ENCODE measurements around the gene SLC25A1. TPM values are rescaled to one million over a fixed set of nuclear protein-coding genes. Genes with fewer than 3 reads are reported as not detected.

SLC25A1 gene
- total RNA-seq, 2 experiments from 2014 or later, result 56.4 to 57.6 TPM

DNA sequence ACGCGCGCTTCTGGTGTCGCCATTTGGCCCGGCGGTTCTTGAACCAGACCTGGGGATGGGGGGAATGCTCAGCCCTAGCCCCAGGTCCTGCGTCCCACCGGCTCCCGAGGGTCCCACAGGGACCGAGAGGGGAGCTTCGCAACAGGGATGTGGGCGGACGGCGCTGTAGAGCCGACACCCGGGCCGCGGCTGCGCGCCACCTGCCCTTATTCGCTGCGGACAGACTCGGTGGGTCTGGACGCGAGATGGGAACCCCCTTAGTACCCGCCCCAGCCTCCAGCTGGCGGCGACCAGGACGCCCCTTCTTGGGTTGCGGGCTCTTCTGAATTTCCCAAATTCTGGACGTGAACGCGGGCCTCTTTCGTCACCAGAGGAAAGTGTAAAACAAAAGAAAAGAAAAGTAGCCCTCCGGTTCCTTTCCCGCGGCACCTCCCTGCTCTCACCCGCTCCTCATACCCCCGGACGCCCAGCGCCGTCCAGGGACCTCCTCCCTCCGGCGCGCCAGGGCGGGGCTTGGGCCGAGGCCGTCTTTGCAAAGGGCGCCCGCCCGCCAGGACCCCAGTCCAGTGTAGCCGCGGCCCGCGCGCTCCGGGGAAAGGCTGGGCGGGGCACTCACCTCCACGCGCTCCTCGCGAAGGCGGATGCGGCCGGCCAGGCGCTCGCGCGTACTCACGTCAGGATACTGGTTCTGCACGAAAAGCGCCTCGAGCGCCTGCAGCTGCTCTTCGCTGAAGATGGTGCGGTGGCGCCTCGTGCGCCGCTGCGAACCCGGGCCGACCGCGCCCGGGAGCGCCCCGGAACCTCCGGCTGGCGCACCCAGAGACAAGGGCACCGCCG, 29.3 kb downstream of the SLC25A1 start:
- CTCF ChIA-PET, result no interaction called here
- peaks cover 6% of the 10 kb centered on the region for H3K4me1 Mint-ChIP-seq (ENCODE audit: low read depth)
- ATAC-seq (peak; percentile 14), DNase-seq (peak; percentile 52)
- peaks cover 28% of the 10 kb centered on the region for H3K27me3 Mint-ChIP-seq
- TF ChIP-seq, protein P1, sequence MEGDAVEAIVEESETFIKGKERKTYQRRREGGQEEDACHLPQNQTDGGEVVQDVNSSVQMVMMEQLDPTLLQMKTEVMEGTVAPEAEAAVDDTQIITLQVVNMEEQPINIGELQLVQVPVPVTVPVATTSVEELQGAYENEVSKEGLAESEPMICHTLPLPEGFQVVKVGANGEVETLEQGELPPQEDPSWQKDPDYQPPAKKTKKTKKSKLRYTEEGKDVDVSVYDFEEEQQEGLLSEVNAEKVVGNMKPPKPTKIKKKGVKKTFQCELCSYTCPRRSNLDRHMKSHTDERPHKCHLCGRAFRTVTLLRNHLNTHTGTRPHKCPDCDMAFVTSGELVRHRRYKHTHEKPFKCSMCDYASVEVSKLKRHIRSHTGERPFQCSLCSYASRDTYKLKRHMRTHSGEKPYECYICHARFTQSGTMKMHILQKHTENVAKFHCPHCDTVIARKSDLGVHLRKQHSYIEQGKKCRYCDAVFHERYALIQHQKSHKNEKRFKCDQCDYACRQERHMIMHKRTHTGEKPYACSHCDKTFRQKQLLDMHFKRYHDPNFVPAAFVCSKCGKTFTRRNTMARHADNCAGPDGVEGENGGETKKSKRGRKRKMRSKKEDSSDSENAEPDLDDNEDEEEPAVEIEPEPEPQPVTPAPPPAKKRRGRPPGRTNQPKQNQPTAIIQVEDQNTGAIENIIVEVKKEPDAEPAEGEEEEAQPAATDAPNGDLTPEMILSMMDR (IDR thresholded peaks at IDR 0.05), result no peak
- peak overlapping the region; percentile 42 for H3K4me3 Mint-ChIP-seq
- H3K36me3 Mint-ChIP-seq (ENCODE audit: low read depth), result peaks cover 2% of the 10 kb centered on the region
- intact Hi-C loops (cut with micrococcal nuclease), result no loop called here
- H3K9me3 Mint-ChIP-seq, result no peaks in the 10 kb centered on the region
- POLR2A ChIA-PET, result interaction anchor here (0.6 to 1.0 kb wide), 2 partner anchors 28 to 1020 kb away, joined by 4 read pairs; no protein-coding TSS in a partner anchor
- H3K27ac Mint-ChIP-seq, result no peak overlapping the region

DNA sequence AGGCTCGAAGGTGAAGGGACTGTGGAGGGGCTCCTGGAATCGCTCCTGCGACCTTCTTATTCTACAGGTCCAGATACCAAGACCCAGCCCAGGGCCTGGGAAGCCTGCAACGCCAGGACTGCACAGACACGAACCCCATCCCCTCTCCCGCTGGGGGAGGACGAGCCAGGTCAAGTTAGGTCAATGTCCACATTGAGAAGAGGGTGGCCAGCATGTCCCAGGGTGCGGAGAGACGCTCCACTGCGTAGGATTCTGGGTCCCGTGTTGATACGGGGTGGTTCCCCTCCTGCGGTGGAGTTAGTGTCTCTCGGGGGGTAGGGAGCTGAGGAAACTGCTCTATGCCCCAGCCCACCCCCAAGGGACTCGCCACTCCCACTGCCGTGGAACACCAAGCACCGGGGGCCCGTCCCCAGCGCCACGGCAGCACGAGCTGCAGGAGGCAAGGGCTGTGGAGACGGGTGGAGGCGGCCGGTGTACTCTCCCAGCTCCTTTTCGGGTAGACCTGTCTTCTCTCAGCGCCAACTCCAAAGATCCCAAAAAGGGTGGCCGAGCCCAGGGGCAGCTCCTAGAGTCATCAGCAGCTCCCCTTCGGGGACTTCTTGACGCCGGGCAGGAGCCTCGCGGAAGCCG, 30.0 kb downstream of the SLC25A1 start:
- ChIA-PET POLR2A (interaction anchor here (0.6 to 1.0 kb wide), 2 partner anchors 27 to 1019 kb away, joined by 4 read pairs; no protein-coding TSS in a partner anchor), CTCF (interaction anchor here (1.9 kb wide), 1 partner anchor 9 kb away, joined by 8 read pairs; no protein-coding TSS in a partner anchor)
- intact Hi-C loops (cut with micrococcal nuclease), result no loop called here

DNA sequence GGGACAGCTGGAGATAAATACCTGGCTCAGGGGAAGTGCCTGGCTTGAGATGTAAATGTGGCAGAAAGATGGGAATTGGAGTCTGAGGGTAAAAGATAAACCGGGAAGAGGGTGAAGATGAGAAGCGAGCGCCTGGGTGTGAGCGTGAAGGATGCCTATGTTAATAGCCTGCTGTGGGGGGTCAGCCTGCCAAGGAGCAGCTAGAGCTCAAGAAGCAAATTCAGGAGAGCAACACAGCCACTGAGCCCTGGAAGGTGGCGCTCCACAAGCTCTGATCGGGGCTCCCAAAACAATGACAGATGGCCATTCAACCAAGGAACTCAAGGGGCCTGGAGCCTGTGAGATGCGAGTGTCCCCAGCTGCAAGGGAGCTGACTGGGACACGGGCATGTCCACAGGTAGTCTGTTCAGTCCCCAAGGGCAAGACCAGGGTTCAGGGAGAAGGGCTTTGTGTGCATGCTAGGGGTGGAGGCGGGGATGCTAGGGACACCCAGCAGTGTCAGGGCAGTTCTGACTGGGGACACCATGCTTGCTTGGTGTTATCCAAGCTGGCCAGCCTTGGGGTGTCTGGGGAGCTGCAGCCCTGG, 31.2 kb downstream of the SLC25A1 start:
- Mint-ChIP-seq H3K4me1 (ENCODE audit: low read depth) (peaks cover 18% of the 10 kb centered on the region), H3K36me3 (ENCODE audit: low read depth) (peaks cover 6% of the 10 kb centered on the region), H3K9me3 (no peaks in the 10 kb centered on the region), H3K4me3 (no peak overlapping the region), H3K27me3 (peaks cover 20% of the 10 kb centered on the region), H3K27ac (no peak overlapping the region)
- ATAC-seq, result no peak
- CTCF ChIA-PET, result interaction anchor here (1.0 to 1.9 kb wide), 3 partner anchors 11 to 483 kb away, joined by 4 to 8 read pairs (median 5); no protein-coding TSS in a partner anchor
- no peak for DNase-seq
- intact Hi-C loops (cut with micrococcal nuclease), result no loop called here
- TF ChIP-seq, protein P1 (IDR thresholded peaks at IDR 0.05), result no peak
- POLR2A ChIA-PET, result interaction anchor here (0.9 to 1.0 kb wide), 2 partner anchors 9 to 105 kb away, joined by 3 to 4 read pairs; no protein-coding TSS in a partner anchor

More for the DNA sequence above, 30.0 kb downstream of the SLC25A1 start:
- peaks cover 24% of the 10 kb centered on the region for H3K27me3 Mint-ChIP-seq
- H3K9me3 Mint-ChIP-seq, result no peaks in the 10 kb centered on the region
- no peak for ATAC-seq
- H3K36me3 Mint-ChIP-seq (ENCODE audit: low read depth), result peaks cover 6% of the 10 kb centered on the region
- TF ChIP-seq, protein P1 (IDR thresholded peaks at IDR 0.05), result no peak
- no peak overlapping the region for H3K27ac Mint-ChIP-seq
- H3K4me1 Mint-ChIP-seq (ENCODE audit: low read depth), result peaks cover 12% of the 10 kb centered on the region
- no peak overlapping the region for H3K4me3 Mint-ChIP-seq
- DNase-seq, result no peak

DNA sequence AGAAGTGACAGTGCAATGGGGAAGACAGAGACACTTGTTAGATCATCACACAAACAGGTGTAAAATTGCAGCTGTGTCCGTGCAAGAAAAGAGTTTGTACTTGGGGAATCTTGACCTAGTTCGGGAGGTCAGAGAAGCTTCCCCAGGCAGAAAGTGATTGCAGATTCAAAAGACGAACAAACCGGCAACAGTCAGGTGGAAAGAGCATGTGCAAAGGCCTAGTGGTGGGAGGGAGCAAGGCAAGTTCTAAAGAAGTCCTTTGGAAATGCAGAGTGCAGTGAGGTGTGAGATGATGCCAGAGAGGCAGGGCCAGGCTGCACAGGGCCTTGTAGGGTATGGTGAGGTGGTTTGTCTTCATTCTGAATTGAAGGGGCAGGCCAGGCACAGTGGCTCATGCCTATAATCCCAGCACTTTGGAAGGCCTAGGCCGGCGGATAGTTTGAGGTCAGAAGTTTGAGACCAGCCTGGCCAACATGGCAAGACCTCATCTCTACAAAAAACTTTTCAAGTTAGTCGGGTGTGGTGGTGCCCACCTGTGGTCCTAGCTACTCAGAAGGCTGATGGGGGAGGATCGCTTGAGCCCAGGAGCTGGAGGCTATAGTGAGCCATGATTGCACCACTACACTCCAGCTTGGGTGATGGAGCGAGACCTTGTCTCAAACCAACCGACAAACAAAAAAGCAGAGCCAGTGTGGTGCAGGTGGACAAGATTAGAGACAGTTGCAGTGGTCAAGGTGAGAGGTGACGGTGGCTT, 32.1 kb downstream of the SLC25A1 start:
- ChIA-PET CTCF (interaction anchor here (1.0 to 2.2 kb wide), 4 partner anchors 11 to 484 kb away, joined by 4 to 11 read pairs (median 6); partner anchors contain the start of gene SLC25A1), POLR2A (interaction anchor here (0.9 to 1.0 kb wide), 2 partner anchors 10 to 106 kb away, joined by 3 to 4 read pairs; no protein-coding TSS in a partner anchor)
- intact Hi-C loops (cut with micrococcal nuclease), result no loop called here
- ATAC-seq (no peak), DNase-seq (peak; percentile 11)
- no peak overlapping the region for H3K4me3 Mint-ChIP-seq
- H3K27ac Mint-ChIP-seq, result no peak overlapping the region
- H3K27me3 Mint-ChIP-seq, result peaks cover 14% of the 10 kb centered on the region
- peaks cover 18% of the 10 kb centered on the region for H3K4me1 Mint-ChIP-seq (ENCODE audit: low read depth)
- H3K36me3 Mint-ChIP-seq (ENCODE audit: low read depth), result peaks cover 11% of the 10 kb centered on the region
- H3K9me3 Mint-ChIP-seq, result no peaks in the 10 kb centered on the region
- TF ChIP-seq, protein P1 (IDR thresholded peaks at IDR 0.05), result no peak

All from activated CD8-positive, alpha-beta T cell treated with anti-CD3 and anti-CD28 coated beads for 36 hours (primary cell).